A549 (cell line): ENCODE results near the gene BGLAP. TPM values are rescaled to one million over a fixed set of nuclear protein-coding genes. Genes with fewer than 3 reads are reported as not detected.

Experiments
- ATAC-seq, 2 experiments: fragments of 200-7000 bp in 1 of 2; fragments of >200 bp in 1 of 2; cut with Nextera tagmentation in 1 of 2; cut with Tn5 transposase in 1 of 2; 3 replicates each; pipeline versions ENCODE4 v1.8.0 to v1.9.1; 2018 to 2020; ENCODE audit warnings: mild to moderate bottlenecking in 1 of 2, moderate library complexity in 1 of 2
- CTCF ChIA-PET: fragments of 300-600 bp; sonication (Branson Sonifier 250); formaldehyde crosslinking; extraction: SDS; loops from one replicate; lab custom pipeline; 2021; ENCODE audit warnings: antibody characterized with exemption, inconsistent platforms; lab: Yijun Ruan, JAX
- POLR2A ChIA-PET: fragments of 350-600 bp; formaldehyde crosslinking; extraction: SDS; loops from one replicate; lab custom pipeline; 2021; ENCODE audit warnings: antibody characterized with exemption, inconsistent platforms; lab: Yijun Ruan, JAX
- DNase-seq, 2 experiments: peaks; one replicate each; pipeline versions ENCODE4 v3.0.0 to v3.0.0-alpha.2; 2011 to 2016; ENCODE audit warnings: low read depth in 1 of 2, low spot score in 1 of 2
- FAIRE-seq: peaks from 2 replicates; lab custom pipeline; 2011; peaks lifted over from hg19 to GRCh38; lab: Jason Lieb, UNC
- H3K27ac ChIP-seq, 2 experiments: fragments of >200 bp; sonication (Bioruptor Twin); formaldehyde crosslinking; 3 replicates each; pipeline ENCODE4 v1.5.1; 2016 to 2017
- H3K4me1 ChIP-seq: fragments of >200 bp; sonication (Bioruptor Twin); formaldehyde crosslinking; 3 replicates; pipeline ENCODE4 v1.6.1; 2016
- H3K4me2 ChIP-seq: fragments of >200 bp; sonication (Bioruptor Twin); formaldehyde crosslinking; 3 replicates; pipeline ENCODE4 v1.6.1; 2016
- H3K4me3 ChIP-seq: fragments of >200 bp; sonication (Bioruptor Twin); formaldehyde crosslinking; 3 replicates; pipeline ENCODE4 v1.5.1; 2016
- H3K9me3 ChIP-seq: fragments of >200 bp; sonication (Bioruptor Twin); formaldehyde crosslinking; 3 replicates; pipeline ENCODE4 v1.6.1; 2016
- EHF ChIP-seq: fragments of 250-450 bp; sonication (Bioruptor Pico); IDR thresholded peaks from 2 replicates; pipeline ENCODE4 v1.5.0; 2020; ENCODE audit warnings: mild to moderate bottlenecking
- EHMT2 ChIP-seq: fragments of 200-600 bp; sonication (generic); IDR thresholded peaks from 2 replicates; pipeline ENCODE4 v1.6.1; 2016; ENCODE audit warnings: antibody characterized with exemption, low read depth, mild to moderate bottlenecking, moderate library complexity
- FOXS1 ChIP-seq: fragments of 250-450 bp; sonication (Bioruptor Pico); IDR thresholded peaks from 2 replicates; pipeline ENCODE4 v1.5.0; 2020; ENCODE audit warnings: mild to moderate bottlenecking, moderate library complexity
- HDAC2 ChIP-seq: fragments of 200-600 bp; sonication (generic); IDR thresholded peaks from 2 replicates; pipeline ENCODE4 v1.6.1; 2016
- HOXB5 ChIP-seq: fragments of 250-450 bp; sonication (Bioruptor Pico); IDR thresholded peaks from 2 replicates; pipeline ENCODE4 v1.5.0; 2020; ENCODE audit warnings: mild to moderate bottlenecking, moderate library complexity
- JUN ChIP-seq, 2 experiments: fragments of >200 bp; sonication (Bioruptor Twin); formaldehyde crosslinking; IDR thresholded peaks; 2 replicates in 1 of 2; 3 replicates in 1 of 2; pipeline ENCODE4 v1.6.1; 2016 to 2017
- KDM1A ChIP-seq: fragments of 200-600 bp; sonication (generic); IDR thresholded peaks from 2 replicates; pipeline ENCODE4 v1.6.1; 2016; ENCODE audit warnings: low read depth, mild to moderate bottlenecking
- KDM5A ChIP-seq: fragments of 200-600 bp; sonication (generic); IDR thresholded peaks from 2 replicates; pipeline ENCODE4 v1.6.1; 2016; ENCODE audit warnings: antibody characterized with exemption, mild to moderate bottlenecking
- NFE2L2 ChIP-seq: fragments of 150-350 bp; conservative IDR thresholded peaks from 2 replicates; pipeline ENCODE4 v1.6.1; 2014; ENCODE audit warnings: low read length
- NR3C1 ChIP-seq: fragments of >200 bp; sonication (Bioruptor Twin); formaldehyde crosslinking; IDR thresholded peaks from 3 replicates; pipeline ENCODE4 v1.6.1; 2017
- RFX5 ChIP-seq: fragments of 450-650 bp; IDR thresholded peaks from 2 replicates; pipeline ENCODE4 v1.7.1; 2014; ENCODE audit warnings: antibody characterized with exemption, mild to moderate bottlenecking, moderate library complexity
- RNF2 ChIP-seq: fragments of 200-600 bp; sonication (generic); IDR thresholded peaks from 2 replicates; pipeline ENCODE4 v1.6.1; 2016; ENCODE audit warnings: low read depth, mild to moderate bottlenecking, antibody characterized with exemption, moderate library complexity, borderline replicate concordance
- SMC3 ChIP-seq: fragments of >200 bp; sonication (Bioruptor Twin); formaldehyde crosslinking; IDR thresholded peaks from 3 replicates; pipeline ENCODE4 v1.6.1; 2018; ENCODE audit warnings: inconsistent platforms
- ZFP36 ChIP-seq: fragments of 450-650 bp; IDR thresholded peaks from 2 replicates; pipeline ENCODE4 v1.6.1; 2014; ENCODE audit warnings: borderline replicate concordance; ENCODE audit not compliant: partially characterized antibody
- WGBS: methylation state at CpG from one replicate; pipeline ENCODE4 v1.1.6; 2017; ENCODE audit errors: missing lambda C conversion rate; 5-methylcytosine and 5-hydroxymethylcytosine counted together
- polyA plus RNA-seq, 4 experiments: library from polyadenylated mRNA; depleted of rRNA in 3 of 4; stranded (reverse); fragments of >200 nt; fragmentation: RNase III in 1 of 4; extraction: RNeasy Plus Mini Kit Qiagen cat#74134 plus additional on column Dnase treatment in 1 of 4; gene quantifications; 2 replicates in 3 of 4; 3 replicates in 1 of 4; pipeline ENCODE4 v1.2.3, GENCODE V29; 2011 to 2017
- TF ChIP-seq, protein P1 (sequence below): IDR thresholded peaks from 2 replicates; pipeline ENCODE4 v1.6.1; 2012; ENCODE audit warnings: low read depth, borderline replicate concordance
- TF ChIP-seq, protein P2 (sequence below): fragments of 150-350 bp; IDR thresholded peaks from 2 replicates; pipeline ENCODE4 v1.6.1; 2014; ENCODE audit warnings: low read depth, mild to moderate bottlenecking, low read length
- TF ChIP-seq, protein P3 (sequence below): fragments of >200 bp; sonication (Bioruptor Twin); formaldehyde crosslinking; IDR thresholded peaks from 3 replicates; pipeline ENCODE4 v1.6.1; 2016

The BGLAP gene
- polyA plus RNA-seq, 2 of the 4 experiments (the other 2 are of a cell fraction), result 0.12 to 0.23 TPM

DNA sequence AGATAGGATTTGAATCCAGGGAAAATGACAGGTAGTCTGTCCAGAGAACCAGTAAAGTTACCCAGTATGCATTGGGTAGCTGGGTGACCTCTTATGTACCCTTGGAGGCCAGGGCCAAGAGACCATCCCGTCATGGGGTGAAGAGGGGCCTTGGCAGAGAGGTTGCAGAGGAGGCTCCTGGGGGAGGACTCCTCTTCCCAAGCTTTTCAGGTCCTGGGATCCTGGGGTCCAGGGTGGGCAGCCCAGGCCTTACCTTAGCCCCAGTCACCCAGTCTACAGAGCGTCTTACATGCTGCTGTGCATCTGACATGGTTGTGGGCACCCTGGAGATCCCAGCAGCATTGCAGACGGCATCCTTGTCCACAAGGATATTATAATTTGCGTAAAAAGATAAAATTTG is 15.2 kb upstream of the BGLAP start:
- H3K4me1 ChIP-seq, result peaks cover 14% of the 10 kb centered on the region
- no peak overlapping the region for H3K4me3 ChIP-seq
- ChIA-PET CTCF (interaction anchor here (0.6 to 25.3 kb wide), 11 partner anchors 9 to 358 kb away, joined by 3 to 639 read pairs (median 40); partner anchors contain the start of genes PMF1 and SEMA4A), POLR2A (interaction anchor here (1.2 kb wide), 1 partner anchor 14 kb away, joined by 3 read pairs; the partner anchor contains the start of gene PMF1)
- no peak for DNase-seq
- no peak overlapping the region for H3K4me2 ChIP-seq
- no peak overlapping the region for H3K27ac ChIP-seq
- TF ChIP-seq, protein P1, sequence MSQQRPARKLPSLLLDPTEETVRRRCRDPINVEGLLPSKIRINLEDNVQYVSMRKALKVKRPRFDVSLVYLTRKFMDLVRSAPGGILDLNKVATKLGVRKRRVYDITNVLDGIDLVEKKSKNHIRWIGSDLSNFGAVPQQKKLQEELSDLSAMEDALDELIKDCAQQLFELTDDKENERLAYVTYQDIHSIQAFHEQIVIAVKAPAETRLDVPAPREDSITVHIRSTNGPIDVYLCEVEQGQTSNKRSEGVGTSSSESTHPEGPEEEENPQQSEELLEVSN, result no peak
- TF ChIP-seq HDAC2, result no peak
- TF ChIP-seq EHMT2, result no peak
- TF ChIP-seq RFX5, result no peak
- TF ChIP-seq RNF2, result no peak
- TF ChIP-seq KDM1A, result no peak
- no peak for TF ChIP-seq EHF (CRISPR knock-in tag)
- no peak for TF ChIP-seq JUN (IDR thresholded peaks at IDR 0.05)
- TF ChIP-seq, protein P2, sequence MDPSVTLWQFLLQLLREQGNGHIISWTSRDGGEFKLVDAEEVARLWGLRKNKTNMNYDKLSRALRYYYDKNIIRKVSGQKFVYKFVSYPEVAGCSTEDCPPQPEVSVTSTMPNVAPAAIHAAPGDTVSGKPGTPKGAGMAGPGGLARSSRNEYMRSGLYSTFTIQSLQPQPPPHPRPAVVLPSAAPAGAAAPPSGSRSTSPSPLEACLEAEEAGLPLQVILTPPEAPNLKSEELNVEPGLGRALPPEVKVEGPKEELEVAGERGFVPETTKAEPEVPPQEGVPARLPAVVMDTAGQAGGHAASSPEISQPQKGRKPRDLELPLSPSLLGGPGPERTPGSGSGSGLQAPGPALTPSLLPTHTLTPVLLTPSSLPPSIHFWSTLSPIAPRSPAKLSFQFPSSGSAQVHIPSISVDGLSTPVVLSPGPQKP, result no peak
- TF ChIP-seq, all 56 proteins: peak for 0
- no peaks in the 10 kb centered on the region for H3K9me3 ChIP-seq
- no peak for ATAC-seq
- FAIRE-seq, result no peak
- 89% methylated on average over 4 of the region's 4 CpGs for WGBS

DNA sequence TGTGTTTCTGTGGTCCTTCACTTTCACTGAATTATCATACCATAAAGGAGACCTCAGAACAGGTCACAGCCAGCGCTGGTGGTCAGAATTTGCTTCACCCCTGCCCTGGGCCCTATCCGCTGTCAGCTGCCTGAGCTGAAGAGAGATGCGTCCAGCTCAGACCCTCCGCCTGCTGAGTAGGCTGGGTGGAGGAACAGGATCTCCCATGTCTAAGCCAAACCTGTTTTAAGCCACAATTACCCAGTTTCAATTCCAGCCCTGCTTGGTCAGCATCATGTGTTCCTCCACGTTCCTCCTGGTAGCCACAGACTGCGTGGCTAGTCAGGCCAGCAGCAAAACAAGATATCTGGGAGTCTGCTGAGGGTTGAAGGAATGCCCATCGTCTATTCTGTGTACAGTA is 13.5 kb upstream of the BGLAP start:
- ChIA-PET POLR2A (no interaction called here), CTCF (interaction anchor here (1.7 to 25.3 kb wide), 4 partner anchors 10 to 134 kb away, joined by 3 to 639 read pairs (median 148); partner anchors contain the start of gene SEMA4A)
- Histone ChIP-seq H3K9me3 (no peaks in the 10 kb centered on the region), H3K4me2 (no peak overlapping the region), H3K27ac (no peak overlapping the region), H3K4me1 (peaks cover 14% of the 10 kb centered on the region), H3K4me3 (no peak overlapping the region)
- no peak for ATAC-seq
- no peak for DNase-seq
- WGBS, result 89% methylated on average over 7 of the region's 7 CpGs
- TF ChIP-seq SMC3 (no peak), KDM5A (no peak), NR3C1 (no peak), HOXB5 (CRISPR knock-in tag) (no peak)
- TF ChIP-seq, protein P1, result no peak
- TF ChIP-seq, protein P3, sequence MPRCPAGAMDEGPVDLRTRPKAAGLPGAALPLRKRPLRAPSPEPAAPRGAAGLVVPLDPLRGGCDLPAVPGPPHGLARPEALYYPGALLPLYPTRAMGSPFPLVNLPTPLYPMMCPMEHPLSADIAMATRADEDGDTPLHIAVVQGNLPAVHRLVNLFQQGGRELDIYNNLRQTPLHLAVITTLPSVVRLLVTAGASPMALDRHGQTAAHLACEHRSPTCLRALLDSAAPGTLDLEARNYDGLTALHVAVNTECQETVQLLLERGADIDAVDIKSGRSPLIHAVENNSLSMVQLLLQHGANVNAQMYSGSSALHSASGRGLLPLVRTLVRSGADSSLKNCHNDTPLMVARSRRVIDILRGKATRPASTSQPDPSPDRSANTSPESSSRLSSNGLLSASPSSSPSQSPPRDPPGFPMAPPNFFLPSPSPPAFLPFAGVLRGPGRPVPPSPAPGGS, result no peak
- no peak for FAIRE-seq

DNA sequence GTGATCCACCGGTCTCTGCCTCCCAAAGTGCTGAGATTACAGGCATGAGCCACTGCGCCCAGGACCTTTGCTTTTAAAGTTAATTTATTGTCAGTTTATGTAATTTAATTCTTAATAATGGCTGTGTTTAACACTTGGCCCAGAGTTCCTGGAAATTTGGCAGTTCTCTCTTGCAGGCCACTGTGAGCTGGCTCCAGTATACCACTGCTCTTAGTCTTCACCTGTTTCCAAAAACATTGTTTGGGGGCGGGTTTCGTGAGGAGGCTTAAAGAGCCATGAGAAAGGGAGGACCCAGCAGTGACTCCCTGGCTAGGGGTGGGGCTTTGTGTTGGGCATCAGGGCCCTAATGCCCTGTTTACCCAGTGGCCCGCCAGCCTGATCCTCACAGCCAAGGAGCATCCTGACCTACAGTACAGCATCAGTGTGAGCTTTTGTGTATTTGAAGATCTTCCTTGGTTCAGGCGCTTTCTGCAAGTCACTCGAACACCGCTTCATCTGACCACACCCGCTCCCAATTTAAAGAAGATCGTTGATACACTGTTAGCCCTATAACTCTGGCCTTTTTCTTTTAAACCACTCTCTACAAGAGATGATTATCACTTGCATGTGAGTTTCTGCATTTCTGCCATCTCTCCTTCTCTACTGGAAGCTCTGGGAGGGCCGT is 12.0 kb upstream of the BGLAP start:
- H3K4me2 ChIP-seq, result no peak overlapping the region
- no peak for TF ChIP-seq FOXS1 (CRISPR knock-in tag)
- TF ChIP-seq ZFP36, result no peak
- no peak for TF ChIP-seq NFE2L2
- H3K4me3 ChIP-seq, result no peak overlapping the region
- peaks cover 17% of the 10 kb centered on the region for H3K4me1 ChIP-seq
- WGBS, result 88% methylated on average over 11 of the region's 11 CpGs
- ChIA-PET CTCF (interaction anchor here (0.6 to 25.3 kb wide), 6 partner anchors 9 to 136 kb away, joined by 3 to 639 read pairs (median 4); partner anchors contain the start of gene SEMA4A), POLR2A (no interaction called here)
- ATAC-seq (no peak), DNase-seq (no peak), FAIRE-seq (no peak)
- H3K9me3 ChIP-seq, result no peaks in the 10 kb centered on the region
- no peak overlapping the region for H3K27ac ChIP-seq
